ENCODE measurements around the gene NOTUM. TPM values are rescaled to one million over a fixed set of nuclear protein-coding genes. Genes with fewer than 3 reads are reported as not detected.
A peak's percentile ranks its signal among the peaks of the same experiment; 100 is the strongest.

NOTUM gene
- total RNA-seq, 6 donors from 2014 or later, result 0.89 to 5.0 (median 2.3) TPM

- TF ChIP-seq CTCF (IDR thresholded peaks at IDR 0.05), result no peak
- DNase-seq (peak in 1 of 2 donors; percentile 79), ATAC-seq (ENCODE audit: low FRiP score in 2 of 2) (peak in 1 of 2 donors; percentile 2)
- H3K36me3 ChIP-seq, result peaks cover 0 to 10% (median 8%) of the 10 kb centered on the region in 4 donors
- H3K9me3 ChIP-seq, result no peaks in the 10 kb centered on the region
- H3K27ac ChIP-seq, result peak overlapping the region in 2 of 4 donors; percentile 24 to 65
- no peaks in the 10 kb centered on the region for H3K27me3 ChIP-seq
- WGBS, 2 donors, result 74 to 79% methylated on average over 22 to 36 of the region's 36 CpGs
- H3K4me3 ChIP-seq, result no peak overlapping the region
- H3K4me1 ChIP-seq, result peaks cover 0 to 20% (median 9%) of the 10 kb centered on the region in 4 donors
Measured at GRCh38 chr17:81999976-82000802, 39.2 kb upstream of the NOTUM start.

- H3K4me1 ChIP-seq, result peaks cover 0 to 25% (median 16%) of the 10 kb centered on the region in 4 donors
- no peak overlapping the region for H3K4me3 ChIP-seq
- peak overlapping the region in 2 of 4 donors; percentile 24 to 65 for H3K27ac ChIP-seq
- WGBS, 2 donors, result 80 to 82% methylated on average over 12 of the region's 12 CpGs
- TF ChIP-seq EP300 (IDR thresholded peaks at IDR 0.05) (peak in 1 of 4 donors; percentile 30), POLR2A (IDR thresholded peaks at IDR 0.05) (peak in 1 of 4 donors; percentile 27), CTCF (IDR thresholded peaks at IDR 0.05) (no peak)
- H3K36me3 ChIP-seq, result peaks cover 0 to 10% (median 8%) of the 10 kb centered on the region in 4 donors
- ATAC-seq (ENCODE audit: low FRiP score in 2 of 2), result peak in 1 of 2 donors; percentile 69
- no peaks in the 10 kb centered on the region for H3K27me3 ChIP-seq
- no peaks in the 10 kb centered on the region for H3K9me3 ChIP-seq
- peak; percentile 80 to 87 for DNase-seq
Measured at GRCh38 chr17:81999587-81999975, 38.6 kb upstream of the NOTUM start.

- peak in 1 of 2 donors; percentile 74 for DNase-seq
- Histone ChIP-seq H3K27ac (peak overlapping the region in 3 of 4 donors; percentile 4 to 65 (median 27)), H3K9me3 (no peaks in the 10 kb centered on the region), H3K27me3 (no peaks in the 10 kb centered on the region), H3K4me3 (no peak overlapping the region), H3K4me1 (peaks cover 4 to 32% (median 22%) of the 10 kb centered on the region in 4 donors), H3K36me3 (peaks cover 0 to 13% (median 8%) of the 10 kb centered on the region in 4 donors)
- WGBS, 2 donors, result 91 to 95% methylated on average over 7 to 14 of the region's 14 CpGs
- ATAC-seq (ENCODE audit: low FRiP score in 2 of 2), result no peak
- no peak for TF ChIP-seq EP300 (IDR thresholded peaks at IDR 0.05)
- no peak for TF ChIP-seq POLR2A (IDR thresholded peaks at IDR 0.05)
- TF ChIP-seq CTCF (IDR thresholded peaks at IDR 0.05), result no peak
- TF ChIP-seq POLR2AphosphoS5 (IDR thresholded peaks at IDR 0.05), result no peak
Measured at GRCh38 chr17:81998691-81999438, 37.9 kb upstream of the NOTUM start.

- DNase-seq, result no peak
- no peaks in the 10 kb centered on the region for H3K9me3 ChIP-seq
- peaks cover 0 to 13% (median 8%) of the 10 kb centered on the region in 4 donors for H3K36me3 ChIP-seq
- 77 to 86% methylated on average over 7 of the region's 7 CpGs for WGBS, 2 donors
- no peaks in the 10 kb centered on the region for H3K27me3 ChIP-seq
- no peak for TF ChIP-seq POLR2AphosphoS5 (IDR thresholded peaks at IDR 0.05)
- TF ChIP-seq CTCF (IDR thresholded peaks at IDR 0.05), result no peak
- no peak for TF ChIP-seq EP300 (IDR thresholded peaks at IDR 0.05)
- no peak for TF ChIP-seq POLR2A (IDR thresholded peaks at IDR 0.05)
- H3K4me1 ChIP-seq, result peaks cover 4 to 33% (median 25%) of the 10 kb centered on the region in 4 donors
- ATAC-seq (ENCODE audit: low FRiP score in 2 of 2), result no peak
- H3K27ac ChIP-seq, result no peak overlapping the region
- no peak overlapping the region for H3K4me3 ChIP-seq
Measured at GRCh38 chr17:81998212-81998611, 37.2 kb upstream of the NOTUM start.

All from upper lobe of left lung (tissue), 6 donors.